Measurements from ENCODE around the gene GPR158.
"Not testable (repeated sequence)": the region's sequence is repeated elsewhere in the genome, so short reads cannot be mapped to it uniquely, and the experiment has no call there.

Gene GPR158

GRCh38 chr10:25174461-25175230, at the start of gene GPR158:
GPR158 (plus strand) TSS chr10:25175001; CDS start chr10:25175421, 420 bp downstream.
- peak; percentile 20 for DNase-seq (ENCODE audit: low spot score)

- DNase-seq (ENCODE audit: low spot score) = no peak
These were observed 49.6 kb upstream of the GPR158 start for GRCh38 chr10:25125201-25125611.

- DNase-seq (ENCODE audit: low spot score) = no peak
These were observed 45.2 kb upstream of the GPR158 start for GRCh38 chr10:25129592-25129991.

GRCh38 chr10:25130906-25131305, 43.9 kb upstream of the GPR158 start:
- DNase-seq (ENCODE audit: low spot score) = peak; percentile 91

GRCh38 chr10:25142116-25142864, 32.5 kb upstream of the GPR158 start:
- DNase-seq (ENCODE audit: low spot score) = peak; percentile 82

GRCh38 chr10:25157650-25158049, 17.2 kb upstream of the GPR158 start:
- peak; percentile 21 for DNase-seq (ENCODE audit: low spot score)

- no peak for DNase-seq (ENCODE audit: low spot score)
These were observed 15.2 kb upstream of the GPR158 start for GRCh38 chr10:25159591-25159990.

- DNase-seq (ENCODE audit: low spot score) = no peak
These were observed 12.4 kb upstream of the GPR158 start for GRCh38 chr10:25162391-25162790.

GRCh38 chr10:25163464-25163863, 11.3 kb upstream of the GPR158 start:
- not testable (repeated sequence) for DNase-seq (ENCODE audit: low spot score)

GRCh38 chr10:25169740-25170139, 5.1 kb upstream of the GPR158 start:
- DNase-seq (ENCODE audit: low spot score) = no peak

- no peak for DNase-seq (ENCODE audit: low spot score)
These were observed 4.2 kb upstream of the GPR158 start for GRCh38 chr10:25170627-25171026.

- DNase-seq (ENCODE audit: low spot score) = no peak
These were observed 973 bp downstream of the GPR158 start for GRCh38 chr10:25175527-25176420.

GRCh38 chr10:25176421-25176968, 1.7 kb downstream of the GPR158 start:
- DNase-seq (ENCODE audit: low spot score) = no peak

GRCh38 chr10:25177093-25177753, 2.4 kb downstream of the GPR158 start:
- DNase-seq (ENCODE audit: low spot score) = no peak

GRCh38 chr10:25177754-25178135, 2.9 kb downstream of the GPR158 start:
- DNase-seq (ENCODE audit: low spot score) = no peak

- no peak for DNase-seq (ENCODE audit: low spot score)
These were observed 3.6 kb downstream of the GPR158 start for GRCh38 chr10:25178411-25178810.

GRCh38 chr10:25180801-25181200, 6.0 kb downstream of the GPR158 start:
- no peak for DNase-seq (ENCODE audit: low spot score)

GRCh38 chr10:25182636-25183035, 7.8 kb downstream of the GPR158 start:
- DNase-seq (ENCODE audit: low spot score) = no peak

GRCh38 chr10:25191162-25191895, 16.5 kb downstream of the GPR158 start:
- DNase-seq (ENCODE audit: low spot score) = no peak

- no peak for DNase-seq (ENCODE audit: low spot score)
These were observed 23.4 kb downstream of the GPR158 start for GRCh38 chr10:25198151-25198550.
